CD8-positive, alpha-beta memory T cell (primary cell): ENCODE data around the gene MYORG. TPM values are rescaled to one million over a fixed set of nuclear protein-coding genes. Genes with fewer than 3 reads are reported as not detected.

Source experiments
- CTCF ChIA-PET: fragments of 350-600 bp; sonication (Branson Sonifier 250); formaldehyde crosslinking; loops from one replicate; lab custom pipeline; 2021; ENCODE audit warnings: antibody characterized with exemption; lab: Charles Lee
- POLR2A ChIA-PET: fragments of 350-600 bp; sonication (Branson Sonifier 250); formaldehyde crosslinking; loops from one replicate; lab custom pipeline; 2021; ENCODE audit warnings: antibody characterized with exemption; lab: Charles Lee
- DNase-seq, 5 donors: peaks; one replicate each; pipeline versions ENCODE4 v3.0.0 to v3.0.0-alpha.2; 2020 to 2022; ENCODE audit warnings: mixed read lengths in 1 of 5
- H3K27ac ChIP-seq: one replicate; pipeline ENCODE4 v1.7.0; 2013; ENCODE audit warnings: low read depth, mild to moderate bottlenecking, low read length, moderate library complexity
- H3K27me3 ChIP-seq: 2 replicates; pipeline ENCODE4 v1.7.0; 2013; ENCODE audit warnings: low read length, mild to moderate bottlenecking; ENCODE audit not compliant: insufficient read depth, poor library complexity, severe bottlenecking
- H3K36me3 ChIP-seq: 2 replicates; pipeline ENCODE4 v1.7.0; 2013; ENCODE audit warnings: mild to moderate bottlenecking, low read length, moderate library complexity; ENCODE audit not compliant: insufficient read depth
- H3K4me1 ChIP-seq: 2 replicates; pipeline ENCODE4 v1.7.0; 2013; ENCODE audit warnings: mild to moderate bottlenecking, low read length, moderate library complexity; ENCODE audit not compliant: insufficient read depth
- H3K4me3 ChIP-seq: 2 replicates; pipeline ENCODE4 v1.7.0; 2013; ENCODE audit warnings: mild to moderate bottlenecking, low read length
- H3K9me3 ChIP-seq: 2 replicates; pipeline ENCODE4 v1.7.0; 2013; ENCODE audit warnings: mild to moderate bottlenecking, low read length
- H3K27ac Mint-ChIP-seq, 8 donors: one replicate each; pipeline ENCODE4 v1.8.0; 2020 to 2021; ENCODE audit warnings: mixed read lengths in 8 of 8, mild to moderate bottlenecking in 6 of 8, inconsistent platforms in 3 of 8, moderate library complexity in 3 of 8
- H3K27me3 Mint-ChIP-seq, 2 donors: one replicate each; pipeline ENCODE4 v1.8.0; 2020 to 2021; ENCODE audit warnings: mixed read lengths in 2 of 2, mild to moderate bottlenecking in 1 of 2, moderate library complexity in 1 of 2
- H3K36me3 Mint-ChIP-seq, 3 donors: one replicate each; pipeline ENCODE4 v1.8.0; 2020 to 2021; ENCODE audit warnings: mixed read lengths in 3 of 3, inconsistent platforms in 1 of 3, mild to moderate bottlenecking in 1 of 3
- H3K4me1 Mint-ChIP-seq, 3 donors: one replicate each; pipeline ENCODE4 v1.8.0; 2020 to 2021; ENCODE audit warnings: mixed read lengths in 3 of 3, inconsistent platforms in 1 of 3, mild to moderate bottlenecking in 1 of 3
- H3K4me3 Mint-ChIP-seq, 7 donors: one replicate each; pipeline ENCODE4 v1.8.0; 2020 to 2021; ENCODE audit warnings: mixed read lengths in 7 of 7, mild to moderate bottlenecking in 6 of 7, moderate library complexity in 4 of 7, inconsistent platforms in 2 of 7
- H3K9me3 Mint-ChIP-seq, 5 donors: one replicate each; pipeline ENCODE4 v1.8.0; 2020 to 2022; ENCODE audit warnings: mixed read lengths in 5 of 5, mild to moderate bottlenecking in 3 of 5, moderate library complexity in 2 of 5, inconsistent platforms in 1 of 5
- polyA plus RNA-seq: library from polyadenylated mRNA; unstranded; fragments of 300-500 nt; fragmentation: Illumina TruSeq; gene quantifications from one replicate; pipeline ENCODE4 v1.2.3, GENCODE V29; 2021
- total RNA-seq, 2 experiments: library from RNA; stranded (reverse); gene quantifications; one replicate each; pipeline ENCODE4 v1.2.3, GENCODE V29; 2021

Gene MYORG
- total and polyA plus RNA-seq, 3 experiments from 2014 or later = 0.67 to 2.4 (median 2.3) TPM

DNA sequence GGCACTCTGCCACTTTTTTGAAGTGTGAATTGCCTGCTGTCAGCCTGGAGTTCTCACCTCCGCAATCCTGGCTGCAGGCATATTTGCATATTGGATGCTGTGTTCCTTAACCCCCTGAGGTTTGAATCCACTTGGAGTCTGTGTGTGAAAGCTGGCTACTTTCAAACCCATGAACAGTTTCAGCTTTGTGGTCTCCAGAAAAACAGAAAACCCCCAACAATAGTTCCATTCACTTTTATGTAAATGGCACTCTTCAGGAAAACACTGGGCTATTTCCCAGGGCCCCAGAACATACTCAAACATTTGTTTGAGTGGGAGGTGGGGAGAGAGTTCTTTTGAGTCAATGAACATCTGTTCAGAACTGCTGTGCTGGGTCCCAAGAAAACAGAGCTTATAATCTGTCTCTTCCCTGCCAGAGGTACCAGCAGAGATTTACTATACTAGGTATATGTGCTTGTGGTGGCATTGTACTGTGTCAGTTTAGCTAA lies 42.3 kb downstream of the MYORG start:
- no peak overlapping the region for H3K27ac ChIP-seq
- H3K4me3 ChIP-seq = no peak overlapping the region
- Mint-ChIP-seq H3K27me3 (no peaks in the 10 kb centered on the region), H3K36me3 (peaks cover 0 to 34% (median 1%) of the 10 kb centered on the region in 3 donors), H3K9me3 (no peaks in the 10 kb centered on the region), H3K4me1 (peaks cover 17 to 36% (median 26%) of the 10 kb centered on the region in 3 donors), H3K4me3 (no peak overlapping the region), H3K27ac (peak overlapping the region in 2 of 8 donors; percentile 17 to 85)
- H3K27me3 ChIP-seq = no peaks in the 10 kb centered on the region
- CTCF ChIA-PET = interaction anchor here (1.1 to 6.3 kb wide), 3 partner anchors 42 to 166 kb away, joined by 3 to 73 read pairs (median 6); partner anchors contain the start of gene MYORG
- POLR2A ChIA-PET = no interaction called here
- H3K9me3 ChIP-seq = no peaks in the 10 kb centered on the region
- peaks cover 4% of the 10 kb centered on the region for H3K4me1 ChIP-seq
- no peak for DNase-seq
- H3K36me3 ChIP-seq = peaks cover 10% of the 10 kb centered on the region

GRCh38 chr9:34333836-34334235 lies 42.9 kb downstream of the MYORG start:
- no peak for DNase-seq
- Histone ChIP-seq H3K4me1 (peaks cover 4% of the 10 kb centered on the region), H3K4me3 (no peak overlapping the region), H3K27me3 (no peaks in the 10 kb centered on the region), H3K36me3 (peaks cover 5% of the 10 kb centered on the region), H3K9me3 (no peaks in the 10 kb centered on the region), H3K27ac (no peak overlapping the region)
- POLR2A ChIA-PET = no interaction called here
- Mint-ChIP-seq H3K27ac (no peak overlapping the region), H3K4me3 (no peak overlapping the region), H3K36me3 (peaks cover 0 to 32% (median 1%) of the 10 kb centered on the region in 3 donors), H3K4me1 (peaks cover 19 to 42% (median 26%) of the 10 kb centered on the region in 3 donors), H3K27me3 (no peaks in the 10 kb centered on the region), H3K9me3 (no peaks in the 10 kb centered on the region)
- CTCF ChIA-PET = interaction anchor here (1.1 to 6.3 kb wide), 4 partner anchors 14 to 166 kb away, joined by 3 to 73 read pairs (median 4); partner anchors contain the start of gene MYORG

DNA sequence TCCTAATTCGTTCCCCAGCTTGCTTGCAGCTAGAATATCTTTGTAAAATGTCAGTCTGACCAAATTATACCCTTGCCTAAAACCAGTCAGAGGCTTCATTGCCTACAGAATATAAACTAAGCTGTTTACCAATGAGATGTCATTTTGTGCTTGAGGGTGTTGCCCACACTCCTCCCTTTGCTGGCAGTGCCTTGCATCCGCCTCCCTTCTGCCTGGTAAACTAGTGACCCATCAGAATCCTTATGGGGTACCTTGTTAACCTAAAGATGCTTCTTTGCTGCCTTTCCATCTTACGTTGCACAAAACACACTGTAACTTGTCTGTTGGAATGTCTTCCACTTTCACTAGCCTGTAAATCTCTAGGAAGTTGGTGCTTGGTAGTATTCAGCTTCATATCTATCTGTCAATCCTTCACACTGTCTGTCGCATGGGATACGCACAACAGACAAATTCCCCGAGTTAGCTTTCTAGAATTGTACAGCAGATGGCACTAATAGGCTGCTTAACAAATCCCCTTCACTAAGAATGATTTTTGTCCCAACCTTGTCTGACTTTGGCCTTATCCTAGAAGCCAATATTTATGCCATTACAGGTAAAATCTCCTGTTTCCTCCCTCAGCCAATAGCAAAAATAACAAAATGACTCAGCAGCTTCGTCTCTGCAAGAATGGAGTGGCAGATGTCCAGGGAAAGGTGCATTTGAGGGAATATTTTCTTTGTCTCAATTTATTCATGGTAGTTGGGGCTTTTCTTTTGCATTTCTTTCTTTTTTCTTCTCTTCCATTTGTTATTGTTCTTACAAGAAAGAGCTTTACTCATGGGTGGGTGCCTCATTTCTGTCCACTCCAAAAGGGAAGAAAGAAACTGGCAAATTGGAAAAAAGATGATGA lies 44.4 kb downstream of the MYORG start:
- H3K36me3 ChIP-seq = no peaks in the 10 kb centered on the region

GRCh38 chr9:34331196-34331595 lies 45.5 kb downstream of the MYORG start:
- H3K36me3 ChIP-seq = no peaks in the 10 kb centered on the region
- Mint-ChIP-seq H3K9me3 (no peaks in the 10 kb centered on the region), H3K27me3 (no peaks in the 10 kb centered on the region), H3K36me3 (peaks cover 0 to 19% (median 1%) of the 10 kb centered on the region in 3 donors), H3K27ac (peak overlapping the region in 4 of 8 donors; percentile 17 to 68 (median 54)), H3K4me1 (peaks cover 28 to 51% (median 35%) of the 10 kb centered on the region in 3 donors), H3K4me3 (peak overlapping the region in 4 of 7 donors; percentile 8 to 95 (median 28))
- no peak overlapping the region for H3K4me3 ChIP-seq
- CTCF ChIA-PET = interaction anchor here (1.2 to 6.3 kb wide), 2 partner anchors 46 to 170 kb away, joined by 4 to 73 read pairs; partner anchors contain the start of gene MYORG
- no peaks in the 10 kb centered on the region for H3K9me3 ChIP-seq
- H3K4me1 ChIP-seq = peaks cover 14% of the 10 kb centered on the region
- no peak overlapping the region for H3K27ac ChIP-seq
- no peak for DNase-seq
- POLR2A ChIA-PET = no interaction called here
- no peaks in the 10 kb centered on the region for H3K27me3 ChIP-seq

More for the DNA sequence above, 44.4 kb downstream of the MYORG start:
- H3K36me3 Mint-ChIP-seq = peaks cover 0 to 27% (median 1%) of the 10 kb centered on the region in 3 donors
- CTCF ChIA-PET = interaction anchor here (1.0 to 6.3 kb wide), 5 partner anchors 9 to 271 kb away, joined by 3 to 73 read pairs (median 4); partner anchors contain the start of gene MYORG
- H3K4me1 ChIP-seq = peaks cover 14% of the 10 kb centered on the region
- no peak overlapping the region for H3K27ac ChIP-seq
- H3K4me3 ChIP-seq = no peak overlapping the region
- no peaks in the 10 kb centered on the region for H3K9me3 Mint-ChIP-seq
- POLR2A ChIA-PET = interaction anchor here (1.3 kb wide), 1 partner anchor 47 kb away, joined by 3 read pairs; no protein-coding TSS in a partner anchor
- no peaks in the 10 kb centered on the region for H3K9me3 ChIP-seq
- H3K4me1 Mint-ChIP-seq = peaks cover 28 to 51% (median 35%) of the 10 kb centered on the region in 3 donors
- peak overlapping the region in 5 of 8 donors; percentile 23 to 78 (median 66) for H3K27ac Mint-ChIP-seq
- H3K4me3 Mint-ChIP-seq = peak overlapping the region in 4 of 7 donors; percentile 11 to 78 (median 38)
- no peaks in the 10 kb centered on the region for H3K27me3 ChIP-seq
- H3K27me3 Mint-ChIP-seq = no peaks in the 10 kb centered on the region
- peak in 1 of 5 donors; percentile 29 for DNase-seq

DNA sequence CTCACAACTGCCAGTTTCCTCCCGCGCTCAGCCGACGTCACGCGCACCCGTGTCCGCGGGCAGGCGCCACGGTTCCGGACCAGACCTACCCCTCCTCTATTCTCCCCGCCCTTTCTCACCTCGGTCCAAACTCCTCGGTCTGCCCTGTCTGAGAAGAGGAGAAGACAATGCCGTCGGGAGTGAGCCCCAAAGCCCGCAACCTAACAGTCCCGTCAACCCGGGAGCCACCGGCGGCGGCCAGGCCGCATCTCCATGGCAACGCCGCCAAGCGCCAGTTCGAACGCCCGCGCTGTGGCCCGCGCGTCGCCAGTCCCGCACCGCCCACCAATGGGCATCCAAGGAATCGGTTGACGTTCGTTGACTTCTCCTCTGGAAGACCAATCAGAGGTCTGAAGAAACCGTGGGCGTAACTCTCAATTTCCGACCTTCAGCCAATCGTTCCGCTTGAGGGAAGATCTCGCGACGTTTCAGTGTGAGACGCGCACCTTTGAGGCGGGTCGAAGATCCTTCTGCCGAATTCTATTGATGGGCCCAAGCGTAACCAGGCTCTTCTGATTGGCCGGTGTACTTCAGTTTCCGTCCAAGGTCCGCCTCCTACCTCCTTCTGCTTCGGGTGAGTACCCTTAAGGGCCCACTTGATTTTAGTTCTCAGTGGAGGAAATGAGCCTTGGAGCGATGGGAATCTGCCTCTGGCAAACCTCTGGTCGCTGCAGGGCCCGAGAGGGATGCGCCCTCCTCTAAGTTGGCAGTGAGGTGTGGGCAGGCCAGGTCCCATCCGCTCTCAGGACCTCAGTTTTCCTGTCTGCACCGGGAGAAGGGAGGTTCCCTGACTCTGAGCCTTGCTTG lies 47.5 kb downstream of the MYORG start, which contains the start of the genes KIF24 and NUDT2:
TSS of gene KIF24 (minus strand) at position 282 of the 846 bp plus-strand sequence. CDS start 17,922 bp downstream, outside the sequence.
TSS of gene NUDT2 (plus strand) at position 583 of the 846 bp plus-strand sequence. CDS start 9,471 bp downstream, outside the sequence.
- ChIA-PET CTCF (no interaction called here), POLR2A (no interaction called here)
- Mint-ChIP-seq H3K27ac (peak within 1 kb of the TSS; percentile 91 to 99 (median 97)), H3K4me1 (peaks cover 28 to 40% (median 35%) of the 10 kb centered on the region in 3 donors), H3K9me3 (no peaks in the 10 kb centered on the region), H3K27me3 (no peaks in the 10 kb centered on the region), H3K36me3 (peaks cover 0 to 11% (median 0%) of the 10 kb centered on the region in 3 donors), H3K4me3 (peak within 1 kb of the TSS; percentile 88 to 95 (median 94))
- Histone ChIP-seq H3K4me1 (peaks cover 14% of the 10 kb centered on the region), H3K27me3 (no peaks in the 10 kb centered on the region), H3K36me3 (no peaks in the 10 kb centered on the region), H3K4me3 (peak within 1 kb of the TSS; percentile 99), H3K27ac (peak within 1 kb of the TSS; percentile 97), H3K9me3 (no peaks in the 10 kb centered on the region)
- peak; percentile 93 to 98 (median 96) for DNase-seq

DNA sequence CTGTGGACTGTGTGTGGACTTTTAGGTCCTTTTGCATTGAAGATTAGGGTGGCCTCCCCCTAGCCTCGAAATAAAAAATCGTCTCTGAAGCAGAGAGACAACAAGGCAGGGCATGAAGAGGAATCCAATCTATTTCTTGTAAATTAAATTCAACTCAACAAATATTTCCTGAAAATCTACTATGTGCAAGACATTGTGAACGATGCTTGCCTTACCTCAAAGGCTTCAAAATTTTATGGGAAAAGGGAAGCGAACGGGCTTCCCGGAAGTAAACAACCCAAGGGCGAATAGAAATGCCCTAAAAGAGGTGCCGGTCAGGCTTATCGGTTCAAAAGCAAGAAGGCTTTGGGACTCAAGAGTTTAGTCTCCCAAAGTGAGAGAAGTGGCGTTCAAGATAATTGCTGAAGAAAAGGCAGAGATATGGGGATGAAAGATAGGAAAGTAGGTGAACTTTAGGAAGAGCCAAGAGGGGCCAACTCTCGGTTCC lies 48.2 kb downstream of the MYORG start:
- POLR2A ChIA-PET = no interaction called here
- H3K4me1 ChIP-seq = peaks cover 14% of the 10 kb centered on the region
- Mint-ChIP-seq H3K27me3 (no peaks in the 10 kb centered on the region), H3K4me3 (peak overlapping the region; percentile 88 to 95 (median 94)), H3K9me3 (no peaks in the 10 kb centered on the region), H3K27ac (peak overlapping the region; percentile 91 to 99 (median 97)), H3K4me1 (peaks cover 28 to 40% (median 35%) of the 10 kb centered on the region in 3 donors), H3K36me3 (peaks cover 0 to 11% (median 0%) of the 10 kb centered on the region in 3 donors)
- H3K9me3 ChIP-seq = no peaks in the 10 kb centered on the region
- CTCF ChIA-PET = no interaction called here
- DNase-seq = no peak
- H3K27me3 ChIP-seq = no peaks in the 10 kb centered on the region
- H3K36me3 ChIP-seq = no peaks in the 10 kb centered on the region
- peak overlapping the region; percentile 97 for H3K27ac ChIP-seq
- H3K4me3 ChIP-seq = peak overlapping the region; percentile 77

GRCh38 chr9:34326690-34327089 lies 50.0 kb downstream of the MYORG start:
- H3K27ac ChIP-seq = no peak overlapping the region
- Mint-ChIP-seq H3K4me1 (peaks cover 21 to 29% (median 22%) of the 10 kb centered on the region in 3 donors), H3K27ac (peak overlapping the region in 4 of 8 donors; percentile 4 to 78 (median 21)), H3K9me3 (no peaks in the 10 kb centered on the region), H3K27me3 (no peaks in the 10 kb centered on the region), H3K4me3 (peak overlapping the region in 1 of 7 donors; percentile 84), H3K36me3 (peaks cover 0 to 11% (median 0%) of the 10 kb centered on the region in 3 donors)
- ChIA-PET POLR2A (no interaction called here), CTCF (no interaction called here)
- no peaks in the 10 kb centered on the region for H3K36me3 ChIP-seq
- H3K4me1 ChIP-seq = peaks cover 14% of the 10 kb centered on the region
- no peak for DNase-seq
- no peak overlapping the region for H3K4me3 ChIP-seq
- no peaks in the 10 kb centered on the region for H3K27me3 ChIP-seq
- H3K9me3 ChIP-seq = no peaks in the 10 kb centered on the region
